Ovary (tissue), 9 donors: ENCODE data around the gene GAS2L1. TPM values are rescaled to one million over a fixed set of nuclear protein-coding genes. Genes with fewer than 3 reads are reported as not detected.

Experiments
- DNase-seq, 5 donors: peaks; one replicate each; pipeline ENCODE4 v3.0.0-alpha.2; 2019 to 2020
- H3K27ac ChIP-seq, 2 donors: fragments of 200-600 bp; one replicate each; pipeline versions ENCODE4 v1.5.1 to v1.8.0; 2019 to 2022
- H3K27me3 ChIP-seq: fragments of 200-600 bp; one replicate; pipeline ENCODE4 v1.8.0; 2022
- H3K36me3 ChIP-seq: fragments of 200-600 bp; sonication (generic); one replicate; pipeline ENCODE4 v1.5.1; 2019
- H3K4me1 ChIP-seq: one replicate; pipeline ENCODE4 v1.8.1; 2013; ENCODE audit warnings: mild to moderate bottlenecking, moderate library complexity; ENCODE audit not compliant: insufficient read depth
- H3K4me3 ChIP-seq: fragments of 200-600 bp; sonication (generic); one replicate; pipeline ENCODE4 v1.5.1; 2017
- H3K9me3 ChIP-seq, 2 donors: fragments of 200-600 bp in 1 of 2; sonication (generic) in 1 of 2; one replicate each; pipeline versions ENCODE4 v1.5.1 to v1.8.1; 2013 to 2019; ENCODE audit warnings: mild to moderate bottlenecking in 1 of 2, moderate library complexity in 1 of 2
- CTCF ChIP-seq, 3 donors: fragments of 450-650 bp in 2 of 3; fragments of 200-600 bp in 1 of 3; IDR thresholded peaks; one replicate each; pipeline versions ENCODE4 v1.5.1 to v1.8.0; 2016 to 2022; ENCODE audit warnings: antibody characterized with exemption in 3 of 3, mild to moderate bottlenecking in 1 of 3
- EP300 ChIP-seq: sonication (generic); formaldehyde crosslinking; IDR thresholded peaks from one replicate; pipeline ENCODE4 v1.6.1; 2017; ENCODE audit warnings: antibody characterized with exemption
- POLR2A ChIP-seq: fragments of 450-650 bp; IDR thresholded peaks from one replicate; pipeline ENCODE4 v1.6.1; 2017; ENCODE audit warnings: antibody characterized with exemption, mild to moderate bottlenecking, moderate library complexity
- WGBS, 3 donors: extraction: QIAGEN DNeasy Blood & Tissue Kit in 1 of 3; methylation state at CpG; one replicate each; pipeline versions ENCODE4 v1.1.5 to v1.1.7; 2013 to 2017; 5-methylcytosine and 5-hydroxymethylcytosine counted together
- intact Hi-C, 4 donors: fragments of 100-400 bp; cut with DNase I; formaldehyde crosslinking; loops; one replicate each; pipeline versions ENCODE4 v1.11.0 to v1.15.1; 2022 to 2023
- polyA plus RNA-seq, 2 donors: library from polyadenylated mRNA; stranded (reverse); fragments of 200-250 nt in 1 of 2; fragments of 350-450 nt in 1 of 2; fragmentation: Illumina TruSeq in 1 of 2; extraction: RNeasy Lipid Tissue Mini Kit (QIAGEN cat#74804) in 1 of 2; gene quantifications; one replicate each; pipeline ENCODE4 v1.2.3, GENCODE V29; 2013 to 2014
- total RNA-seq, 7 donors: library from RNA; depleted of rRNA in 2 of 7; stranded (reverse); fragments of >200 nt in 2 of 7; fragmentation: NEBNext Ultra II Directional in 3 of 7; extraction: Animal tissue kit (Norgen Biotek cat#: 25700) in 3 of 7; gene quantifications; one replicate each; pipeline versions ENCODE4 v1.1.0 to v1.2.4, GENCODE V29; 2016 to 2023
- donor health status: DM: no; HTN: no; CAD: no; lungs with moderate emphysema.
- donor health status: DM: no; HTN: no; CAD: no.
- donor health status: Bipolar disorder and iron deficiency.
- donor health status: DM: yes; HTN: yes; CAD: no.
- donor health status: DM: no; HTN: no; CAD: no.
- donor health status: DM: yes; HTN: yes; CAD: no.

The GAS2L1 gene
- total and polyA plus RNA-seq, 9 donors: 2.1 to 21.0 (median 9.8) TPM

- intact Hi-C loops: no loop called here
- 61 to 71% (median 61%) methylated on average over 20 to 28 of the region's 28 CpGs for WGBS, 3 donors
- H3K27me3 ChIP-seq: no peaks in the 10 kb centered on the region
- H3K27ac ChIP-seq: peak overlapping the region; percentile 8 to 16
- H3K9me3 ChIP-seq: no peaks in the 10 kb centered on the region
- TF ChIP-seq POLR2A (no peak), CTCF (IDR thresholded peaks at IDR 0.05) (no peak), EP300 (no peak)
- H3K4me3 ChIP-seq: no peak overlapping the region
- H3K36me3 ChIP-seq: no peaks in the 10 kb centered on the region
- DNase-seq: no peak
- peaks cover 22% of the 10 kb centered on the region for H3K4me1 ChIP-seq
Observed at GRCh38 chr22:29310065-29310862, 3.8 kb downstream of the GAS2L1 start.

DNA sequence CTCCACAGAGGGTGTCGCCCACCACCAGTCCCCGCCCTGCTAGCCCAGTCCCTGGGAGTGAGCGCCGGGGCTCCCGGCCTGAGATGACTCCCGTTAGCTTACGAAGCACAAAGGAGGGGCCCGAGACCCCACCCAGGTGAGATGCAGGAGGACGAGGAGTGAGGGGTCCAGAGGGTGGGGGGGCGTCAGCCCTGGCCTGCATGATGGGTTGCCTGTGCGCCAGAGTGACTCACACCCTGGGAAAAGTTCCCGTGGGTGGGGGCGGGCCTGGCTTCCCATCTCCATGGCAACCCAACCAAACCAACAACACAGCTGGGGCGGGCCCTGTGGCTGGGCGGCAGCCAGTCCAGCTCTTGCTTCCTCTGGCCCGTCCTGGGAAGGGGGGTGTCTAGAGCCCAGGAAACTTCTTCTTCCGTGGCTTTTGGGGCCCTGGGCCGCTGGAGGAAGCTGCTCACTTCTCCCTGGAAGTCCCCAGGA lies 4.5 kb downstream of the GAS2L1 start:
- intact Hi-C loops: no loop called here
- Histone ChIP-seq H3K36me3 (no peaks in the 10 kb centered on the region), H3K9me3 (no peaks in the 10 kb centered on the region), H3K27ac (peak overlapping the region in 1 of 2 donors; percentile 8), H3K27me3 (no peaks in the 10 kb centered on the region), H3K4me1 (peaks cover 22% of the 10 kb centered on the region), H3K4me3 (no peak overlapping the region)
- DNase-seq: peak; percentile 98 to 99 (median 98)
- TF ChIP-seq EP300 (no peak), POLR2A (no peak), CTCF (IDR thresholded peaks at IDR 0.05) (no peak)
- 10 to 12% (median 11%) methylated on average over 18 of the region's 18 CpGs for WGBS, 3 donors

DNA sequence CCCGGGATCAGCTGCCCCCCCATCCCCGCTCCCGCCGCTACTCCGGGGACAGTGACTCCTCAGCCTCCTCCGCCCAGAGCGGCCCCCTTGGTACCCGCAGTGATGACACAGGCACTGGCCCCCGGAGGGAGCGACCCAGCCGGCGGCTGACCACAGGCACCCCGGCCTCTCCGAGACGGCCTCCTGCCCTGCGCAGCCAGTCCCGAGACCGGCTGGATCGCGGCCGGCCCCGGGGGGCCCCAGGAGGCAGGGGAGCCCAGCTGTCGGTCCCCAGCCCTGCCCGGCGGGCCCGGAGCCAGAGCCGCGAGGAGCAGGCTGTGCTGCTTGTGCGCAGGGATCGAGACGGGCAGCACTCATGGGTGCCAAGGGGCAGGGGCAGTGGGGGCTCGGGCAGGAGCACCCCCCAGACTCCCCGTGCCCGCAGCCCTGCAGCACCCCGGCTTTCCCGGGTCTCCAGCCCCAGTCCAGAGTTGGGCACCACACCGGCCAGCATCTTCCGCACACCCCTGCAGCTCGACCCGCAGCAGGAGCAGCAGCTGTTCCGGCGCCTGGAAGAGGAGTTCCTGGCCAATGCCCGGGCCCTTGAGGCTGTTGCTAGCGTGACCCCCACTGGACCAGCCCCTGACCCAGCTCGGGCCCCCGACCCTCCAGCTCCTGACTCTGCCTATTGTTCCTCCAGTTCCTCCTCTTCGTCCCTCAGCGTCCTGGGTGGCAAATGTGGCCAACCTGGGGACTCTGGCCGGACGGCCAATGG lies 5.2 kb downstream of the GAS2L1 start:
- Histone ChIP-seq H3K27ac (peak overlapping the region in 1 of 2 donors; percentile 4), H3K27me3 (no peaks in the 10 kb centered on the region), H3K36me3 (no peaks in the 10 kb centered on the region), H3K4me3 (no peak overlapping the region), H3K4me1 (peaks cover 22% of the 10 kb centered on the region), H3K9me3 (no peaks in the 10 kb centered on the region)
- TF ChIP-seq POLR2A (no peak), CTCF (IDR thresholded peaks at IDR 0.05) (no peak), EP300 (no peak)
- WGBS, 3 donors: 56 to 64% (median 57%) methylated on average over 42 to 50 of the region's 50 CpGs
- intact Hi-C loops: no loop called here
- peak in 1 of 5 donors; percentile 64 for DNase-seq

DNA sequence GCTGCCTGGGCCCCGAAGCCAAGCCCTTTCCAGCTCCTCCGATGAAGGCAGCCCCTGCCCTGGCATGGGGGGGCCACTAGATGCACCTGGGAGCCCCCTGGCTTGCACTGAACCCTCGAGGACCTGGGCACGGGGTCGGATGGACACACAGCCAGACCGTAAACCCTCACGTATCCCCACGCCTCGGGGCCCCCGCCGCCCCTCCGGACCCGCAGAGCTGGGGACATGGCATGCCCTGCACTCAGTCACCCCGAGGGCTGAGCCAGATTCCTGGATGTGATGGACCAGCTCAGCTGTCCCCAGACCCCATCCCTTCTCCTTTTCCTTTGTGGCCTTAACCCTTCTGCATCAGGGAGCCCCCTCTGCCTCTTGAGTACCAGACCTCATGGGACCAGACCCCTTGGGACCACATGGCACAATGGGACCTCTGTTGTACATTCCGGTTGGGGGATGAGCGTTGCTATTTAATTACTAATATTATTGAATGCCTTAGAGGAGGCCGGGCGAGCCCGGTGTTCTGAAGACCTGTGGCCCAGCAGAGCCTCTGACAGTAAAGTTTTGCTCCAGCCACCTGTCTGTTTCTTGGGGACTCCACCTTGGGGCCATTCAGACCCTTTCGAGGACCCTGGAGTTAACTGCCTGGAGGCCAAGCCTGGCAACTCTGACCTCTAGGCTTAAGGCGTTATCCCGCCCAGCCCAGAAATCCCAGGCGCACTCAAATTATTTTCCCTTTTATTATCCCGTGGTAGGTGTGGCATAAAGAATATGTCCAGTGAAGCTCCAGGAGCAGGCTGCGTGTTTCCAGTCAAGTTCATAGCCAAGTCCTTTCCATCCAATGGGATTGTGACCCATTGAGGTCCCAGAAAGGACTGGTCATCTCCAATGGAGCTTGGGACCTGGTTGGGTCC lies 6.0 kb downstream of the GAS2L1 start:
- Histone ChIP-seq H3K27ac (no peak overlapping the region), H3K27me3 (no peaks in the 10 kb centered on the region), H3K4me1 (peaks cover 19% of the 10 kb centered on the region), H3K4me3 (no peak overlapping the region), H3K36me3 (no peaks in the 10 kb centered on the region), H3K9me3 (no peaks in the 10 kb centered on the region)
- peak in 3 of 5 donors; percentile 18 to 44 (median 41) for DNase-seq
- WGBS, 3 donors: 89 to 91% (median 89%) methylated on average over 25 of the region's 25 CpGs
- TF ChIP-seq CTCF (IDR thresholded peaks at IDR 0.05) (no peak), POLR2A (no peak), EP300 (no peak)
- intact Hi-C loops: no loop called here
